ENCODE data around the gene SMTNL2. TPM values are rescaled to one million over a fixed set of nuclear protein-coding genes. Genes with fewer than 3 reads are reported as not detected.
"Not testable (repeated sequence)": the region's sequence is repeated elsewhere in the genome, so short reads cannot be mapped to it uniquely, and the experiment has no call there.

The SMTNL2 gene
- total RNA-seq, 1 donor from 2014 or later = 65.7 TPM

- no peaks in the 10 kb centered on the region for H3K36me3 Mint-ChIP-seq
Observed at GRCh38 chr17:4652997-4653396, 68.7 kb downstream of the SMTNL2 start.

GRCh38 chr17:4655933-4656332 is 71.6 kb downstream of the SMTNL2 start:
- not testable (repeated sequence) for DNase-seq (ENCODE audit: low spot score in 2 of 2, unreplicated experiment in 2 of 2); H3K27ac Mint-ChIP-seq; H3K9me3 Mint-ChIP-seq; H3K27me3 Mint-ChIP-seq (ENCODE audit: low read depth); H3K4me3 Mint-ChIP-seq; H3K36me3 Mint-ChIP-seq
- peaks cover 13% of the 10 kb centered on the region for H3K4me1 Mint-ChIP-seq

More at GRCh38 chr17:4652997-4653396, 68.7 kb downstream of the SMTNL2 start:
- Mint-ChIP-seq H3K9me3 (no peaks in the 10 kb centered on the region), H3K27ac (no peak overlapping the region), H3K4me3 (no peak overlapping the region), H3K27me3 (ENCODE audit: low read depth) (peaks cover 5% of the 10 kb centered on the region), H3K4me1 (peaks cover 5% of the 10 kb centered on the region)
- DNase-seq (ENCODE audit: low spot score in 2 of 2, unreplicated experiment in 2 of 2) = no peak
- TF ChIP-seq CTCF (IDR thresholded peaks at IDR 0.05; ENCODE audit: unreplicated experiment) = no peak

- Mint-ChIP-seq H3K36me3 (no peaks in the 10 kb centered on the region), H3K27me3 (ENCODE audit: low read depth) (no peaks in the 10 kb centered on the region), H3K4me1 (peaks cover 13% of the 10 kb centered on the region), H3K9me3 (no peaks in the 10 kb centered on the region), H3K27ac (peak overlapping the region; percentile 43), H3K4me3 (no peak overlapping the region)
- DNase-seq (ENCODE audit: low spot score in 2 of 2, unreplicated experiment in 2 of 2) = no peak
- TF ChIP-seq CTCF (IDR thresholded peaks at IDR 0.05; ENCODE audit: unreplicated experiment) = no peak
Observed at GRCh38 chr17:4657678-4658077, 73.3 kb downstream of the SMTNL2 start.

Other genes with a start within 250 kb of the SMTNL2 start
- 81.5 to 86.9 TPM (median 84.1 TPM) in 3 replicates for gene UBE2G1, start 217.9 kb upstream of the SMTNL2 start, total RNA-seq
- gene SPNS3, start 150.6 kb upstream of the SMTNL2 start, total RNA-seq = not detected in 3 replicates
- gene SPNS2, start 85.6 kb upstream of the SMTNL2 start, total RNA-seq = 12.2 to 13.7 TPM (median 13.2 TPM) in 3 replicates
- 69.5 to 74.6 TPM (median 73.5 TPM) in 3 replicates for gene MYBBP1A, start 29.1 kb upstream of the SMTNL2 start, total RNA-seq
- gene GGT6, start 24.0 kb upstream of the SMTNL2 start, total RNA-seq = 0.09 to 0.27 TPM (median 0.22 TPM) in 3 replicates
- 0.18 to 0.45 TPM (median 0.36 TPM) in 3 replicates for gene ALOX15, start 57.1 kb downstream of the SMTNL2 start, total RNA-seq
- gene PELP1, start 119.6 kb downstream of the SMTNL2 start, total RNA-seq = 95.2 to 101 TPM (median 99.5 TPM) in 3 replicates
- gene ARRB2, start 126.1 kb downstream of the SMTNL2 start, total RNA-seq = 34.9 to 39.7 TPM (median 38.7 TPM) in 3 replicates
- gene MED11, start 146.9 kb downstream of the SMTNL2 start, total RNA-seq = 11.8 to 15.8 TPM (median 15.5 TPM) in 3 replicates
- gene ZMYND15, start 155.3 kb downstream of the SMTNL2 start, total RNA-seq = 0.78 to 0.93 TPM (median 0.81 TPM) in 3 replicates
- 7.6 to 8.8 TPM (median 8.1 TPM) in 3 replicates for gene CXCL16, start 155.4 kb downstream of the SMTNL2 start, total RNA-seq
- not detected in 3 replicates for gene TM4SF5, start 187.4 kb downstream of the SMTNL2 start, total RNA-seq
- 2.3 to 2.6 TPM (median 2.5 TPM) in 3 replicates for gene VMO1, start 201.8 kb downstream of the SMTNL2 start, total RNA-seq
- 0.22 TPM in 1 of 3 replicates, not detected in the others for gene GLTPD2, start 204.4 kb downstream of the SMTNL2 start, total RNA-seq
- 98.2 to 102 TPM (median 102 TPM) in 3 replicates for gene PSMB6, start 211.6 kb downstream of the SMTNL2 start, total RNA-seq
- gene PLD2, start 222.6 kb downstream of the SMTNL2 start, total RNA-seq = 77.3 to 83.6 TPM (median 82.5 TPM) in 3 replicates
- gene MINK1, start 248.8 kb downstream of the SMTNL2 start, total RNA-seq = 113 to 117 TPM (median 114 TPM) in 3 replicates